Measurements from ENCODE around the gene CEP295NL.

CEP295NL gene

GRCh38 chr17:78939615-78940014, 36.6 kb upstream of the CEP295NL start:
- Mint-ChIP-seq H3K27ac (ENCODE audit: low read depth) (no peak overlapping the region), H3K4me3 (no peak overlapping the region), H3K27me3 (peaks cover 36% of the 10 kb centered on the region), H3K9me3 (no peaks in the 10 kb centered on the region), H3K4me1 (no peaks in the 10 kb centered on the region), H3K36me3 (ENCODE audit: insufficient read depth) (peaks cover 1% of the 10 kb centered on the region)
- DNase-seq (ENCODE audit: low spot score in 2 of 2) (no peak), ATAC-seq (replicated peaks; ENCODE audit: extremely low read depth, poor library complexity, severe bottlenecking) (no peak)

GRCh38 chr17:78937561-78937960, 34.6 kb upstream of the CEP295NL start:
- H3K27ac Mint-ChIP-seq (ENCODE audit: low read depth) = no peak overlapping the region
- DNase-seq (ENCODE audit: low spot score in 2 of 2) (no peak), ATAC-seq (replicated peaks; ENCODE audit: extremely low read depth, poor library complexity, severe bottlenecking) (no peak)
- peaks cover 30% of the 10 kb centered on the region for H3K27me3 Mint-ChIP-seq
- peaks cover 3% of the 10 kb centered on the region for H3K36me3 Mint-ChIP-seq (ENCODE audit: insufficient read depth)
- H3K4me1 Mint-ChIP-seq = peaks cover 10% of the 10 kb centered on the region
- no peak overlapping the region for H3K4me3 Mint-ChIP-seq
- no peaks in the 10 kb centered on the region for H3K9me3 Mint-ChIP-seq

GRCh38 chr17:78935419-78936323, 32.7 kb upstream of the CEP295NL start:
- no peak overlapping the region for H3K27ac Mint-ChIP-seq (ENCODE audit: low read depth)
- ATAC-seq (replicated peaks; ENCODE audit: extremely low read depth, poor library complexity, severe bottlenecking) (no peak), DNase-seq (ENCODE audit: low spot score in 2 of 2) (no peak)
- no peaks in the 10 kb centered on the region for H3K9me3 Mint-ChIP-seq
- peaks cover 10% of the 10 kb centered on the region for H3K4me1 Mint-ChIP-seq
- H3K4me3 Mint-ChIP-seq = no peak overlapping the region
- H3K27me3 Mint-ChIP-seq = peaks cover 30% of the 10 kb centered on the region
- H3K36me3 Mint-ChIP-seq (ENCODE audit: insufficient read depth) = peaks cover 3% of the 10 kb centered on the region

DNA sequence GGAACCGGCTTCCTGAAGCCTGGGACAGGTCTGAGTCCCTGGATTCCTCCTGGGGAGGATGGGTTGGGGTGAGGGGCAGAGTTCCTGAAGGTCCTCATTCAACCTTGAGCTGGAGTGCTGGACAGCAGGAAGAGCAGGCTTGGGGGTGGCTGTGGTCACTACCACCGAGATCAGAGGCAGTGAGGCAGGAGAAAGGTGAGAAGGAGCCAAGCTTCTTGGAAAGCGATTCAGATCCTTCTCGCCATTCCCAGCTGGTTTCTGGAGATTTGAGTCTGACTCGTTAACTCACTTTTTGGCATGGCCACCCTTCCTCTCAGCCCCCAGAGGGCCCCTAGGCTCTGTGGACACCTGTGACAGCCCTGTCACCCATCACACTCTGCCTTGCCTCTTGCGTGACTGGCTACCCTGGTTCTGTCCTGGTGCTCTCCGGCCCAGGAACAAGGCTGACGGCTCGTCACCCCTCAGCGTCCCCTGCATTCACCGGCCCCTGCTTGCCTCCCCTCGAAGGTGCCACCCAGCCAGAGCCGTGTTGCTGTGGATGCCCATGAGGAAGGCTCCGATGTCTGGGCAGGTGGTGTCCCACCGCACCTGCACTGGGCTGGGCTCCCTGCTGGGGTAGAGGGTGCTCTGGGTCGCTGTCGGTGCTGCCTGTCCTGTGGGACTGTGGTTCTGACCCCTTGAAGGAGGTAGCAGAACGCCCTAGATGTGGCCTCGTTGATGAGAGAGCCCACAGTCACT, 31.8 kb upstream of the CEP295NL start:
- Mint-ChIP-seq H3K9me3 (no peaks in the 10 kb centered on the region), H3K4me1 (peaks cover 10% of the 10 kb centered on the region), H3K36me3 (ENCODE audit: insufficient read depth) (peaks cover 3% of the 10 kb centered on the region), H3K27me3 (peaks cover 30% of the 10 kb centered on the region), H3K27ac (ENCODE audit: low read depth) (no peak overlapping the region), H3K4me3 (no peak overlapping the region)
- DNase-seq (ENCODE audit: low spot score in 2 of 2) = no peak
- ATAC-seq (replicated peaks; ENCODE audit: extremely low read depth, poor library complexity, severe bottlenecking) = no peak

DNA sequence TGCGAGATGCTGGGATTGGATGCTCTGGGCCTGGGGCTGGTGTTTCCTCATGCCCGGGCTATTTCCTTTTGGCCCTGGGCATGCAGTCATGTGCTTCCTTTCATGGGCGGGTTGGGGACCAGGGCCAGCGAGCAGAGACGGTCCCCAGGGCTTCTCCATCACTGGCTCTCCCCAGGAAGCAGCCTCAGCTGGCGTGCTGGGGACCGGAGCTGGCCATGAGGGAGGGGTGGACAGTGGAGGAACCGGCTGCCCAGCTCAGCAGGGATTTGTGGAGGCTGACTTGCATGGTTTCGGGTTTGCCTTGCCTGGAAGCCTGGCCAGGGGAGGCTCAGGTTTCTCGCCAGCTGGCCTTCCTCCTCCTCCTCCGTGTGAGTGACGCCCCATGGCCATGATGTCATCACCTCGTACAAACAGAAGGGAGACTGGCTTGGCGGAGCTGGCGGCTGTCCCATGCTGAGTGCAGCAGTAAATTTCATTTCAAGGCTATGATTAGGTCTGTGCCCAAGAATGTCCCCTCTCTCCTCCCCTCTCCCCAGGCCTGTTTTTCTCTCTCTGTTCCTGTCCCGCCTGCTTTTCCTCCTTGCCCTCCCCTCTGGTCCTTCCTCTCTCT, 31.1 kb upstream of the CEP295NL start:
- no peak overlapping the region for H3K4me3 Mint-ChIP-seq
- H3K36me3 Mint-ChIP-seq (ENCODE audit: insufficient read depth) = peaks cover 1% of the 10 kb centered on the region
- no peaks in the 10 kb centered on the region for H3K9me3 Mint-ChIP-seq
- no peak overlapping the region for H3K27ac Mint-ChIP-seq (ENCODE audit: low read depth)
- DNase-seq (ENCODE audit: low spot score in 2 of 2) = no peak
- H3K27me3 Mint-ChIP-seq = peaks cover 31% of the 10 kb centered on the region
- no peak for ATAC-seq (replicated peaks; ENCODE audit: extremely low read depth, poor library complexity, severe bottlenecking)
- H3K4me1 Mint-ChIP-seq = peaks cover 10% of the 10 kb centered on the region

- H3K36me3 Mint-ChIP-seq (ENCODE audit: insufficient read depth) = peaks cover 1% of the 10 kb centered on the region
- H3K27ac Mint-ChIP-seq (ENCODE audit: low read depth) = peak overlapping the region; percentile 81
- DNase-seq (ENCODE audit: low spot score in 2 of 2) = peak in 1 of 2 donors; percentile 31
- peak; percentile 97 for ATAC-seq (replicated peaks; ENCODE audit: extremely low read depth, poor library complexity, severe bottlenecking)
- H3K9me3 Mint-ChIP-seq = no peaks in the 10 kb centered on the region
- H3K4me1 Mint-ChIP-seq = peaks cover 10% of the 10 kb centered on the region
- H3K27me3 Mint-ChIP-seq = peaks cover 34% of the 10 kb centered on the region
- no peak overlapping the region for H3K4me3 Mint-ChIP-seq
These were observed 30.3 kb upstream of the CEP295NL start for GRCh38 chr17:78933025-78933958.

DNA sequence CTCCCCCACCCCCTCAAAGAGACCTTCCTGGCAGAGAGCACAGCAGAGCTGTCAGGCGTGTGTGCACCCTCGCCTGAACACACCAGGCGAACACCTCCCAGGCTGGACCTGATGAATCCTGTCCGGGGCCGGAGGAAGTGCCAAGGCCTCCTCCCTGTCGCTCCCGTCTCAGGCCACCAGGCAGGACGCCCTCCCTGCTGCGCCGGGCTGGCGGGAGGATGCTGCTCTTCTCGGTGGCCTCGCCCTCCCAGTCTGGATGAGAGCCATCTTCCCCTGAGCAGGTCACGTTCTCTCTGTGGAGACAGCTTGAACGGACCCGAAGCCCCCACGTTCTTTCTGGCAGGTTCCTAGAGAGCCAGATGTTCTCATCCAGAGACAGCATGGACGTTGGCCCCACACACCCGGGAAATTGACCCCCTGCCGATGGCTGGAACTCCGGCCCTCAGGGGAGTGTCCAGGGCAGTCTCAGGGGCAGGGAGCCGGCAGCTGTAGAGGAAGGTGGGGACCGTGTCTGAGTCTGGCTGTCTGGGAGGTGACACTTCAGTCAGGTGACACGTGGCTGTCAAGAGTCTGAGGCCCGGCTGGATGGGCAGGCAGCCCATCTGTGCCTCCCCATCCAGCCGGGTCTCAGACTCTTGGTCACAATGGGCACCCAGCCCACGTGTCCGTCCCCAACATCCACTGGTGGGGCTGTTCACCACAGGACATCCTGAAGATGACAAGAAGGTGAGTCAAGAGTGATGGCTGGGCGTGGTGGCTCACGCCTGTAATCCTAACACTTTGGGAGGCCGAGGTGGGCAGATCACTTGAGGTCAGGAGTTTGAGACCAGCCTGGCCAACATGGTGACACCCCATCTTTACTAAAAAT, 27.1 kb upstream of the CEP295NL start:
- Mint-ChIP-seq H3K4me3 (no peak overlapping the region), H3K27me3 (peaks cover 48% of the 10 kb centered on the region), H3K27ac (ENCODE audit: low read depth) (no peak overlapping the region), H3K36me3 (ENCODE audit: insufficient read depth) (peaks cover 1% of the 10 kb centered on the region), H3K9me3 (no peaks in the 10 kb centered on the region), H3K4me1 (peaks cover 10% of the 10 kb centered on the region)
- no peak for ATAC-seq (replicated peaks; ENCODE audit: extremely low read depth, poor library complexity, severe bottlenecking)
- DNase-seq (ENCODE audit: low spot score in 2 of 2) = no peak

DNA sequence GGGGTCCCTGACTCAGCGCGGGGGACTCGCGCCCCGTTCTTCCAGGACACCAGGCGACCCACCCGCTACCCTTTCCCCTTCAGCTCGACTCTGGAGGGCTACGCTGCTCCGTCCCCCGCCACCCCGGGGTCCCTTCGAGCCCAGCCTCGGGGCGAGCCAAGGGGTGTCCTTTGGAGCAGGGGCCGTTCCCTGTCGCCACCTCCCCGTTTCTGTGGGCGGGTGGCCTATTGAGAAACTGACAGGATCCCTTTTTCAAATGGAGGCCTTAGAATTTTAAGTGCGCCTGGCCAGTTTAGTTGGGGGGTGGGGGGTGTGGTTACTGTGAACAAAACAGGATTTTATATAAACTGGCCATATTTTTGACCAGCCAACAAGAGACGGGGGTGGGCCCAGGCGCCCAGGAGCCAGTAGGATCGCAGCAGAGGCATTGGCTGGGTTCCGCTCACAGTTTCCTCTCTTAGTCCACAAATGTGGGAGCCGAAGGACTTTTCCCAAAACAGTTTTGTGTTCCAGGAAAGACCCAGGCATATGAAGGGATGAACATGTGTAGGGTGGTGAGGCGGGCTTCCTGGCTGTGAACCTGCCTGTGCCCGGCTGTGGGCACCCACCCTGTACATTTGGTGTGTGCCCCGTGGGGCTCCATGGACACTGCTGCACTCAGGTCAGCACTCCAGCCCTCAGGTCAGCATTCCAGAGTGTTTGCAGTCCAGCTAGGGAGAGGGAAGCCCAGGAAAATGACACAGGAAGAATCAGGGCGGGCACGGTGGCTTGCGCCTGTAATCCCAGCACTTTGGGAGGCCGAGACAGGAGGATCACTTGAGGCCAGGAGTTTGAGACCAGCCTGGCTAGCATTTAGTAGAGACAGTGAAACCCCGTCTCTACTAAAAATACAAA, 22.9 kb upstream of the CEP295NL start:
- H3K4me1 Mint-ChIP-seq = peaks cover 5% of the 10 kb centered on the region
- no peak overlapping the region for H3K4me3 Mint-ChIP-seq
- H3K36me3 Mint-ChIP-seq (ENCODE audit: insufficient read depth) = peaks cover under 1% of the 10 kb centered on the region
- ATAC-seq (replicated peaks; ENCODE audit: extremely low read depth, poor library complexity, severe bottlenecking) = no peak
- H3K27ac Mint-ChIP-seq (ENCODE audit: low read depth) = no peak overlapping the region
- DNase-seq (ENCODE audit: low spot score in 2 of 2) = no peak
- H3K27me3 Mint-ChIP-seq = peaks cover 61% of the 10 kb centered on the region
- no peaks in the 10 kb centered on the region for H3K9me3 Mint-ChIP-seq

GRCh38 chr17:78925234-78925633, 22.2 kb upstream of the CEP295NL start, which contains the start of gene TIMP2:
TIMP2 (minus strand) TSS chr17:78925387; CDS start chr17:78925088, 299 bp downstream.
- Mint-ChIP-seq H3K27ac (ENCODE audit: low read depth) (no peak within 1 kb of the TSS), H3K9me3 (no peaks in the 10 kb centered on the region)
- peak; percentile 53 for ATAC-seq (replicated peaks; ENCODE audit: extremely low read depth, poor library complexity, severe bottlenecking)

GRCh38 chr17:78924481-78925151, 21.6 kb upstream of the CEP295NL start:
- no peak for ATAC-seq (replicated peaks; ENCODE audit: extremely low read depth, poor library complexity, severe bottlenecking)
- Mint-ChIP-seq H3K27ac (ENCODE audit: low read depth) (no peak overlapping the region), H3K9me3 (no peaks in the 10 kb centered on the region), H3K4me3 (peak overlapping the region; percentile 71), H3K36me3 (ENCODE audit: insufficient read depth) (peaks cover 2% of the 10 kb centered on the region), H3K27me3 (peaks cover 74% of the 10 kb centered on the region), H3K4me1 (peaks cover 5% of the 10 kb centered on the region)
- no peak for DNase-seq (ENCODE audit: low spot score in 2 of 2)

More at GRCh38 chr17:78925234-78925633, 22.2 kb upstream of the CEP295NL start, which contains the start of gene TIMP2:
- DNase-seq (ENCODE audit: low spot score in 2 of 2) = peak in 1 of 2 donors; percentile 31
- Mint-ChIP-seq H3K4me1 (peaks cover 5% of the 10 kb centered on the region), H3K27me3 (peaks cover 68% of the 10 kb centered on the region), H3K4me3 (peak within 1 kb of the TSS; percentile 71), H3K36me3 (ENCODE audit: insufficient read depth) (peaks cover 2% of the 10 kb centered on the region)

Data from central memory CD8-positive, alpha-beta T cell (primary cell).